Measurements from ENCODE around the gene TRAPPC1. TPM values are rescaled to one million over a fixed set of nuclear protein-coding genes. Genes with fewer than 3 reads are reported as not detected.

The TRAPPC1 gene
- total and polyA plus RNA-seq, 2 of the 4 experiments (the other 2 are of a cell fraction), result 50.4 to 303 TPM

DNA sequence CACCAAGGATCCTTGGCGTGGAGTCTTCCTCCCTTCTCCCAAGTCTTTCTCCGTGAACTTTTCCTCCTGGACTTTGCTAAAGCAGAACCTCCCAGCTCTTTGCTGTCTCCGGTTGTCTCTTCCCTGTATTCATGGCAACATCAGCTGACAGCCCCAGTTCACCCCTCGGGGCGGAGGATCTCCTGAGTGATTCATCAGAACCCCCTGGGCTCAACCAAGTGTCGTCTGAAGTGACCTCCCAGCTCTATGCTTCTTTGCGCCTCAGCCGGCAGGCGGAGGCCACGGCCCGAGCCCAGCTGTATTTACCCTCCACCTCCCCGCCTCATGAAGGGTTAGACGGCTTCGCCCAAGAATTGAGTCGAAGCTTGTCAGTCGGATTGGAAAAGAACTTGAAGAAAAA, 1.2 kb upstream of the TRAPPC1 start:
- Histone ChIP-seq H3K4ac (ENCODE audit: low read depth, low read length) (peak overlapping the region; percentile 96), H3K9me3 (ENCODE audit: control insufficient read depth, insufficient read depth, low read length) (no peaks in the 10 kb centered on the region), H2AK9ac (replicated peaks; ENCODE audit: low read depth, low read length, poor library complexity) (peak overlapping the region; percentile 97), H3K14ac (replicated peaks; ENCODE audit: low read depth, low read length) (peak overlapping the region; percentile 99), H4K8ac (ENCODE audit: low read depth in 2 of 2, low read length in 2 of 2) (peak overlapping the region; percentile 78 to 95; a peak in 2 of 4 replicates), H2BK120ac (ENCODE audit: low read depth, low read length) (peak overlapping the region; percentile 78; the same call in 1 of the 2 replicates), H2AK5ac (ENCODE audit: low read depth, low read length) (peak overlapping the region; percentile 94), H3K4me2 (ENCODE audit: low read depth, low read length) (peak overlapping the region; percentile 95), H3K23ac (ENCODE audit: low read depth, low read length) (peak overlapping the region; percentile 97), H2BK15ac (ENCODE audit: low read depth, low read length) (no peak overlapping the region), H3K9me1 (ENCODE audit: insufficient read depth, low read length) (peaks cover 10% of the 10 kb centered on the region), H4K91ac (ENCODE audit: insufficient read depth, low read depth, low read length) (peak overlapping the region; percentile 95), H3K79me1 (ENCODE audit: low read depth in 1 of 2, low read length in 2 of 2) (peaks cover 38 to 67% of the 10 kb centered on the region in 2 experiments), H3K9ac (ENCODE audit: low read depth, low read length) (peak overlapping the region; percentile 94), H4K5ac (ENCODE audit: low read depth, low read length) (no peak overlapping the region), H3K4me1 (ENCODE audit: control insufficient read depth, insufficient read depth, low read length) (peaks cover 7% of the 10 kb centered on the region; the same call in 1 of the 2 replicates), H3K27me3 (ENCODE audit: control insufficient read depth, insufficient read depth, low read length) (no peaks in the 10 kb centered on the region), H2AFZ (replicated peaks; ENCODE audit: low read length, poor library complexity) (peak overlapping the region; percentile 97), H3K18ac (ENCODE audit: low read depth, low read length) (no peak overlapping the region), H3K36me3 (ENCODE audit: control insufficient read depth, insufficient read depth, low read length) (peaks cover 8% of the 10 kb centered on the region), H3K27ac (ENCODE audit: insufficient read depth, low read length) (peak overlapping the region; percentile 90), H2BK5ac (ENCODE audit: low read depth, low read length, poor library complexity, severe bottlenecking) (peak overlapping the region; percentile 82), H3K56ac (ENCODE audit: extremely low read depth, insufficient read depth, low read length) (peak overlapping the region; percentile 86), H3K4me3 (ENCODE audit: insufficient read depth, low read depth, low read length) (peak overlapping the region; percentile 80), H2BK20ac (ENCODE audit: low read depth, low read length) (no peak overlapping the region), H4K20me1 (ENCODE audit: insufficient read depth, low read length) (no peaks in the 10 kb centered on the region; the same call in 1 of the 2 replicates)
- intact Hi-C loops (cut with micrococcal nuclease), result loop anchor here (1.0 to 5.0 kb wide), 3 partner anchors 18 to 124 kb away; no protein-coding TSS in a partner anchor
- ChIA-PET CTCF (interaction anchor here (0.5 to 1.9 kb wide), 6 partner anchors 9 to 1940 kb away, joined by 3 to 6 read pairs (median 3); no protein-coding TSS in a partner anchor), POLR2A (ENCODE audit: unreplicated experiment) (interaction anchor here (1.5 kb wide), 1 partner anchor 17 kb away, joined by 6 read pairs; the partner anchor contains the start of gene RNF227)
- no TSS peak for BruUV-seq (replicated peaks)
- in situ Hi-C loops (cut with MboI; ENCODE audit: low sequenced_read_pairs), result no loop called here
- dilution Hi-C loops (cut with HindIII; ENCODE audit: low sequenced_read_pairs, unreplicated experiment), result no loop called here
- 5% methylated on average over 4 of the region's 16 CpGs; no CpG with 5 or more reads in 1 of the 2 experiments for WGBS, 2 experiments (ENCODE audit: extremely low coverage in 2 of 2, insufficient read length in 1 of 2)
- DNase-seq (peak; percentile 61), ATAC-seq (ENCODE audit: low read depth) (peak; percentile 16)
- TF ChIP-seq MAFK (IDR thresholded peaks at IDR 0.05; ENCODE audit: low read depth, low read length), result no peak
- TF ChIP-seq RCOR1 (IDR thresholded peaks at IDR 0.05; ENCODE audit: insufficient replicate concordance, low read length), result no peak
- TF ChIP-seq, protein P1, sequence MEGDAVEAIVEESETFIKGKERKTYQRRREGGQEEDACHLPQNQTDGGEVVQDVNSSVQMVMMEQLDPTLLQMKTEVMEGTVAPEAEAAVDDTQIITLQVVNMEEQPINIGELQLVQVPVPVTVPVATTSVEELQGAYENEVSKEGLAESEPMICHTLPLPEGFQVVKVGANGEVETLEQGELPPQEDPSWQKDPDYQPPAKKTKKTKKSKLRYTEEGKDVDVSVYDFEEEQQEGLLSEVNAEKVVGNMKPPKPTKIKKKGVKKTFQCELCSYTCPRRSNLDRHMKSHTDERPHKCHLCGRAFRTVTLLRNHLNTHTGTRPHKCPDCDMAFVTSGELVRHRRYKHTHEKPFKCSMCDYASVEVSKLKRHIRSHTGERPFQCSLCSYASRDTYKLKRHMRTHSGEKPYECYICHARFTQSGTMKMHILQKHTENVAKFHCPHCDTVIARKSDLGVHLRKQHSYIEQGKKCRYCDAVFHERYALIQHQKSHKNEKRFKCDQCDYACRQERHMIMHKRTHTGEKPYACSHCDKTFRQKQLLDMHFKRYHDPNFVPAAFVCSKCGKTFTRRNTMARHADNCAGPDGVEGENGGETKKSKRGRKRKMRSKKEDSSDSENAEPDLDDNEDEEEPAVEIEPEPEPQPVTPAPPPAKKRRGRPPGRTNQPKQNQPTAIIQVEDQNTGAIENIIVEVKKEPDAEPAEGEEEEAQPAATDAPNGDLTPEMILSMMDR (conservative IDR thresholded peaks at IDR 0.05; ENCODE audit: low read depth, low read length), result peak; percentile 35
- peak; percentile 30; the same call in 1 of the 2 replicates for TF ChIP-seq SMC3 (IDR thresholded peaks at IDR 0.05; ENCODE audit: low read depth, low read length)
- TF ChIP-seq, protein P2, sequence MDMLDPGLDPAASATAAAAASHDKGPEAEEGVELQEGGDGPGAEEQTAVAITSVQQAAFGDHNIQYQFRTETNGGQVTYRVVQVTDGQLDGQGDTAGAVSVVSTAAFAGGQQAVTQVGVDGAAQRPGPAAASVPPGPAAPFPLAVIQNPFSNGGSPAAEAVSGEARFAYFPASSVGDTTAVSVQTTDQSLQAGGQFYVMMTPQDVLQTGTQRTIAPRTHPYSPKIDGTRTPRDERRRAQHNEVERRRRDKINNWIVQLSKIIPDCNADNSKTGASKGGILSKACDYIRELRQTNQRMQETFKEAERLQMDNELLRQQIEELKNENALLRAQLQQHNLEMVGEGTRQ (IDR thresholded peaks at IDR 0.05; ENCODE audit: low read depth, low read length), result 0 out of 2 replicates have a peak, but pooled peaks have one; percentile 11
- TF ChIP-seq CEBPB (IDR thresholded peaks at IDR 0.05; ENCODE audit: low read depth, low read length), result no peak
- TF ChIP-seq BHLHE40 (IDR thresholded peaks at IDR 0.05; ENCODE audit: low read depth, low read length), result no peak
- no peak for TF ChIP-seq NFE2L2 (IDR thresholded peaks at IDR 0.05; ENCODE audit: low read depth, low read length)
- TF ChIP-seq, protein P3, sequence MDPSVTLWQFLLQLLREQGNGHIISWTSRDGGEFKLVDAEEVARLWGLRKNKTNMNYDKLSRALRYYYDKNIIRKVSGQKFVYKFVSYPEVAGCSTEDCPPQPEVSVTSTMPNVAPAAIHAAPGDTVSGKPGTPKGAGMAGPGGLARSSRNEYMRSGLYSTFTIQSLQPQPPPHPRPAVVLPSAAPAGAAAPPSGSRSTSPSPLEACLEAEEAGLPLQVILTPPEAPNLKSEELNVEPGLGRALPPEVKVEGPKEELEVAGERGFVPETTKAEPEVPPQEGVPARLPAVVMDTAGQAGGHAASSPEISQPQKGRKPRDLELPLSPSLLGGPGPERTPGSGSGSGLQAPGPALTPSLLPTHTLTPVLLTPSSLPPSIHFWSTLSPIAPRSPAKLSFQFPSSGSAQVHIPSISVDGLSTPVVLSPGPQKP (IDR thresholded peaks at IDR 0.05; ENCODE audit: borderline replicate concordance, low read depth, low read length), result no peak
- no peak for TF ChIP-seq MXI1 (IDR thresholded peaks at IDR 0.05; ENCODE audit: borderline replicate concordance, low read depth, low read length)
- TF ChIP-seq FOS (IDR thresholded peaks at IDR 0.05; ENCODE audit: low read depth, low read length), result peak; percentile 27; the same call in 1 of the 2 replicates
- no peak for TF ChIP-seq MAZ (IDR thresholded peaks at IDR 0.05; ENCODE audit: borderline replicate concordance, low read depth, low read length)
- no peak for TF ChIP-seq RFX5 (IDR thresholded peaks at IDR 0.05; ENCODE audit: low read depth, low read length)
- TF ChIP-seq RAD21 (IDR thresholded peaks at IDR 0.05; ENCODE audit: low read length), result peak; percentile 19; the same call in 1 of the 2 replicates
- no peak for TF ChIP-seq POLR2A (IDR thresholded peaks at IDR 0.05; ENCODE audit: low read depth, low read length)

Data from IMR-90 (cell line).